Stimulated activated naive CD4-positive, alpha-beta T cell treated with Interleukin-2 at 50 U/mL for 16 hours (primary cell): Measurements from ENCODE around the gene NIPBL.
"Not testable (repeated sequence)": the region's sequence is repeated elsewhere in the genome, so short reads cannot be mapped to it uniquely, and the experiment has no call there.

ENCODE experiments used
- DNase-seq: peaks from one replicate; lab custom pipeline; 2025; lab: John Stamatoyannopoulos, UW

NIPBL gene

DNA sequence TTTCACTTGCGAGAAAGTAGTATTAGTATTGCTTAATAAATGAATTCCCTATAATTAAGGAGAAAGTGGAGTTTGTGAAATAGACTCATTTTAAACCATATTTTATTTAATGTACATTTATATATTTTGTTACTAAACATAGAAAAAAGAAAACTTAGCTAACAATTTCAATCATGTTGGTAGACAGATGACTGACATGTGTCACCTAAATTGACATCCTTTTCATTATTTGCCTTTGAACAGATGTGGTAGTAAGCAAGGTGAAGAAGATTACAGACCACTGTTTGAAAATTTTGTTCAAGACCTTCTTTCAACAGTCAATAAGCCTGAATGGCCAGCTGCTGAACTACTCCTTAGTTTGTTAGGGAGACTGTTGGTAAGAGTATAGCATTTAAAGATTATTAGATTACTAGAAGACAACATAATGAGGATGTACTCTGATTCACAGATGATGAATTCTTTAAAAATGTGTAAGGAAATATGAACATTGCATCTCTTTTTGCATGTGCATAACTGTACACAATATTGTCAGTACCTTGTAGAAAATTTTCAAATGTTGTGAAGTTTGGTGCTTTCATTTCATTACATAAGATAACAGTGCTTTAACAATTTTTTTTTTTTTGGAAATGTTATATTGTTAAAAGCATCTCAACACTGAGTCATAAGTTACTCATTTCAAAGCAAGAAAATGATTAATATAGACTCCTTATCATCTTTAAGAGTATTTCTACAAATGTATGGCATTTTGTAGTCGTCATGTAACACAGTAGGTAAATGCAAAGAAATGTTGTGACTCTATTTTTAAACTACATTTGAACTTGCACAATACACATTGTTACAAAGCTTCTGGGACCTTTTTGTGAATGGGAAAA is 139.5 kb downstream of the NIPBL start:
- DNase-seq: no peak

DNA sequence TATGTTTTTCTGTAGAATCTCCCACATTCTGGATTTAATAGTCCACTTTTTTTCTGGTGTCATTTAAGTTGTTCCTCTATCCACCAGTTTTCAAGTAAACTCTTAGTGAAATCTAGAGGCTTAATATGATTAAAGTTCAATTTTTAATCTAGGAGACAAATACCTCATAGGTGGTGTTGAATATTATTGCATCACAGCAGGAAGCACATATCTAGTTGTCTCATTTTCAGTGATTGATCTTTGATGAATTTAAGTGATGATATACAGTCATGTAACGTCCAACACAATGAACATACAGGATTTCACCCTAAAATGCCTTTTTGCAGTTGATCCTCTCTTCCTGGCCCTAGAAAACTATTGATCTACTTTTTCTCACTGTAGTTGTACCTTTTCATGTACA is 152.3 kb downstream of the NIPBL start:
- DNase-seq: no peak

DNA sequence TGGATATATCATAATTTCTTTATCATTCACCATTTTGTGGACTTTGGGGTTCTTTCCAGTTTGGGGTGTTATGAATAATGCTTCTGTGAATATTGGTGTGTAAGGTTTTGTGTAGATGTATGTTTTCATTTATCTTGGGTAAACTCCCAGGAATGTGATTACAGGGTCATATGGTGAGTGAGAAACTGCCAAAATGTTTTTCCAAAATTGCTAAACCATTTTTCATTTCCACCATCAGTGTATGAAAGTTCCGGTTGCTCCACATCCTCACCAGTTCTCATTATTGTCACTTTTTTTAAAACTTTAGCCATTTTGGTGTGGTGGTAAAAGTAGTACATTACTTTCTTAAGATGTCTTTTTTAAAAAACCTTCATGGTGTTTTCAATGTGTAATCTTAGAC is 152.9 kb downstream of the NIPBL start:
- DNase-seq: no peak

DNA sequence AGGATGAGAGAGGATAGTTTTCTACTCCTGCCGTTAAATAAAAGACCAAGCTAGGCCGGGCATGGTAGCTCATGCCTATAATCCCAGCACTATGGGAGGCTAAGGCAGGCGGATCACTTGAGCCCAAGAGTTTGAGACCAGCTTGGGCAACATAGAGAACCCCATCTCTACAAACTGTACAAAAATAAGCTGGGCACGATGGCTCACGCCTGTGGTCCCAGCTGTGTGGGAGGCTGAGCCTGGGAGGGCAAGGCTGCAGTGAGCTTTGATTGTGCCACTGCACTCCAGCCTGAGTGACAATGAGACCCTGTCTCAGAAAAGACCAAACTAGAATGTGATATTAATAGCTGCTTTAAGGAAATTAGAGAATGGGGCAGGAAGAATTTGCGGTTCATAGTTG is 158.4 kb downstream of the NIPBL start:
- no peak for DNase-seq

DNA sequence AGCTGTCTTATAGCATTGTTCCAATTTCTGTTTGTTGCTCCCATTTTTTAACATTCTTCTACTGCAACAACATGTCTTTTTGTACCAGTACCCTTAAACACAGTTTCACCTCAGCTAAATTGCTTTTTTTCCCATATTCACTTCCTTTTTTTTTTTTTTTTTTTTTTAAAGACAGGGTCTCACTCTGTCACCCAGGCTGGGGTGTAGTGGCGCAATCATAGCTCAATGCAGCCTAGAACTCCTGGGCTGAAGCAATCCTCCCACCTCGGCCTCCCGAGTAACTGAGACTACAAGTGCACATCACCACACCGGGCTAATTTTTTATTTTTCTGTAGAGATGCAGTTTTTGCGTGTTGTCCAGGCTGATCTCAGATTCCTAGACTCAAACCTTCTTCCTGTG is 161.3 kb downstream of the NIPBL start:
- DNase-seq: no peak

DNA sequence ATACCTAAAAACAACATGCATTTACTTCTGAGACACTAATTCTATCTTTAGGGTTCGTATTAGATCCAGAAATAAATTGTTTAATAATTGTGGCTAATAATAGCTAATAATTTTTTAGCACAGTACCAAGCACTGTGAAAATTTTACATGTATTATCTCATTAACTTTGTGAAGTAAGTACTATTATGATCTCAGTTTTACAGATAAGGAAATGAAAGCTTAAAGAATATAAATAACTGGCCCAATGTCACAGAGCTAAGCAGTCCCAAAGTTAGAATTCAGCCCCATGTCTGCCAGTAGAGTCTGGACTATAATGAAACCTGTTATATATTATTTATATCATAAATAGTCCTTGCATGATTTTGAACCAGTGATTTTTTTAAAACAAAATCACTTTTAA is 163.3 kb downstream of the NIPBL start:
- DNase-seq: no peak

DNA sequence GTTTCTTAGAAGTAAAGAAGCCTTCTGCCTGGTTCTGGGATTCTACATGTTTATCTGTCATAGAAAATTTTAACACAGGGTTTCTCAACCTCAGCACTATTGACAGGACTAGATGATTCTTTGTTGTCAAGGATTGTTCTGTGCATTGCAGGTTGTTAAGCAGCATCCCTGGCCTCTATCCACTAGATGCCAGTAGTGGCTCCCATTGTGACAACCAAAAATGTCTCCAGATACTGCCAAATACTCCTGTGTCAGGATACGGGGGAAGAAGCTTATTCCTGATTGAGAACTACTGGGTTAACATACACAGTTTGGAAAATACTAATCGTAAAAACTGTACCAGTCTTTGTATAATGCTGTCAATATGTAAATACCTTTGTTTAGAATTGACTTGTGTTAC is 167.1 kb downstream of the NIPBL start:
- DNase-seq: no peak

DNA sequence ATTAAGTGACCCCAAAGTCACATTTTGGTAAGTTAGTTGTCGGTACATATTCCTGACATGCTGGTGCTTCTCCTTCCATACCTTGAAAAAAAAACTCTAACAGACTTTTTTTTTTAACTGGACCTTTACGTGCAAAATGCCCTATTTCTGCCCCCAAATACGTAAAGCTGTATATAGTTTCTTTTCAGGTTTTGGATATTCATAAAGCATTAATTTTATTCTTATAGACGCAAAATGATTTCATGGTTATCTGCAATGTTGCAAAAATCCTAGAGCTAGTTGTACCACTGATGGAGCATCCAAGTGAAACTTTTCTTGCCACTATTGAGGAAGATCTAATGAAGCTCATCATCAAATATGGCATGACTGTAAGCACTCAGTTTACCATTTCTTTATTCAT is 167.6 kb downstream of the NIPBL start:
- DNase-seq: no peak

DNA sequence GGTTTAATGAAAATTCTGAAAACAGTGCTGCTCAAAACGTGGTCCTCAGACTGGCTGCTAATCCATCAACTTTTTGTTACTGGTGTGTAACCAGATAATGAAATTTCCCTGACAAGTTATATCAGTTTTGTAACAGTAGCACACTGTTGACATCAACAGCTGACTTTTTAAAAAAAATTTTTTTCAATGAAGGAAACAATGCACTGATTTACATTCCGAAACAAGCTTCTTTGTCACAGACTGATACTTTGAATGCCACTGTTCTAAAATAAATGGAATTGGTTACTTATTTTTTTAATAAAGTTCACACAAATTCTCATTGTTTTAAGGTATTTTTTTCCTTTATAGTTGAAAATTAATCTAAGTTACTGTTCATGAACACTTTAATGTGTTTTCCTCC is 169.1 kb downstream of the NIPBL start:
- no peak for DNase-seq

DNA sequence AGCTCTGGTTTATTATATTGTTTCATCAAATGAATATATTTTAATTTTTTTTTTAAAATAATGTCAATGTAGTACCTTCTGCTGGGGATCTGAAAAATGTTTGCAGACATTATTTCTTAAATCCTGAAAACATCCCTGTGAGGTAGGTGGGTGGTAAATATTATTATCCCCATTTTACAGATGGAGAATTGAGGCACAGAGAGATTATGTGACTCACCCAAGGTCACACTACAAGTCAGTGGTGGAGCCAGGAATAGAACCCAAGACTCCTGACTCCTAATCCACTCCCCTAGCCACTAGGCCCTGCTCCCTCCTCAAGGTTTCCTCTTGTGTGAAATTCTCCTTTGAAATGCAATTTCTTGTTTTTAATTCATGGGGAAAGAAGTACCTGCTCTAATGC is 171.4 kb downstream of the NIPBL start:
- no peak for DNase-seq

DNA sequence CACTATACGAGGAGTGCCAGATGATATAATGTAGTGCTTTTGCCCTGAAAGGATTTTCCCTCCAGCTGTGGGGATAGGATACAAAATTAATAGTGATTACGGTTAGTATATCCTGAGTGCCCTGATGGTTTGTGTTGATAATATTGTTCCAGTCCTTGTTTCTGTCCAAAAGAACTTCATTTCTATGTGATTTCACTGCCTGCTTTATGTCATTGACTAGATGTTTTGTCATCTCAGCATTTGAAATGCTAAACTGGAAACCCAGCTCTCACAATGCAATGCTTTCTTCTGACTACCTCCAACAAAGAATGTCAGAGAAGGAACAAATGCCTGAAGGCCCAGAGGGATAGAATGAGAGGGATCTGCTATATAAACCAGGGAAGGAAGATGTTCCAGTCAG is 177.8 kb downstream of the NIPBL start:
- no peak for DNase-seq

DNA sequence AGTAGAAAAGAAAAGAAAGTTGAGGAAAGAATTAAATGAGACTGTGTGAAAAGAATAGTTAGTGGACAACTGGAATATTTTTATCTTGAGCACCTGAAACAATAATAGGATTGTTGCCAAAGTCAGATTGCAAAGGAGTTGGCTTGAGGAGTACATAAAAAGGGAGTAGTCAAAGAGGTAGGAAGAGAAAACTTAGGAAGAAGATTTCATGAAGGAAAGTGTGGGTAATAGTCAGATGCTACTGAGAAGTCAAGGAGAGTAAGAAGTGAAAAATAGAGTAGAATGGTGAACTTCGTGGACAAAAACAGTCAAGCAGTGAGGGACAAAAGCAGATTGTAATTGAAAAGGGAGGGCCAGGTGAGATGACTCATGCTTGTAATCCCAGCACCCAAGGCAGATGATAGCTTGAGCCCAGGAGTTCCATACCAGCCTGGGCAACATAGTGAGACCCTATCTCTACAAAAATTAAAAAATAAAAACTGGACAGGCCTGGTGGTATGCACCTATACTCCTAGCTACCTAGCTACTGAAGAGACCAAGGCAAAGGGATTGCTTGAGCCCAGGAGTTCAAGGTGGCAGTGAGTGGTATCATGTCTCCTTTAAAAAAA is 178.9 kb downstream of the NIPBL start:
- no peak for DNase-seq

DNA sequence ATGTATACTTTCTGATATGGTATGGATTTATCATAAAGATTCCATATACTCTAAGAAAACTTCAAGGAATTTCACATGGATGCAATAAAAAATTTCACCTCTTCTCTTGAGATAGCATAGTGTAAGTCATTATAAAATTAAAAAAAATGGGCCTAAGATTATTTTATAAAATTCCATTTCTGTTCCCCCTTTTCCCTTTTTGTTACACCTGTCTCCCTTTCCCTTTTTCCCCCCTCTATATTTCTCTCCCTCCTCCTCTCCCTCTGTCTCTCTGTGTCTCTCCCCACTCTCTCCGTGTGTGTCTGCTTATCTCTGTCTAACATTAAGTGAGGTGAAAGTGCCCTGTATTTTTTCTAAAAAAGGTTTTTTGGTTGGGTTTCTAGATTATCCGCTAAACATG is 180.2 kb downstream of the NIPBL start:
- no peak for DNase-seq

DNA sequence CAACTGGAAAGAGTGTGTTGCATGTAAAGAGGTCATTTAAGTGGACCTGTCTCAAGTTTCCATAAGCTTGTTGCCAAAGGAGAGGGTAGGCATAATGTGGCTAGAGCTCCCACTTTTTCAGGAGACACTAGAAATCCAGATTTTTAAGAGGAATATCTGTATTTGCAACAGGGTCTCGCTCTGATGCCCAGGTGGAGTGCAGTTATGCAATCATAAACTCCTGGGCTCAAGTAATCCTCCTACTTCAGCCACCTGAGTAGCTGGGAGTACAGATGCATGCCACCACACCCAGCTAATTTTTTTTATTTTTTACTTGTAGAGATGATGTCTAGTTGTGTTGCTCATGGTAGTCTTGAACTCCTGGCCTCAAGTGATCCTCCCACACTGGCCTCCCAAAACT is 183.5 kb downstream of the NIPBL start:
- DNase-seq: no peak

DNA sequence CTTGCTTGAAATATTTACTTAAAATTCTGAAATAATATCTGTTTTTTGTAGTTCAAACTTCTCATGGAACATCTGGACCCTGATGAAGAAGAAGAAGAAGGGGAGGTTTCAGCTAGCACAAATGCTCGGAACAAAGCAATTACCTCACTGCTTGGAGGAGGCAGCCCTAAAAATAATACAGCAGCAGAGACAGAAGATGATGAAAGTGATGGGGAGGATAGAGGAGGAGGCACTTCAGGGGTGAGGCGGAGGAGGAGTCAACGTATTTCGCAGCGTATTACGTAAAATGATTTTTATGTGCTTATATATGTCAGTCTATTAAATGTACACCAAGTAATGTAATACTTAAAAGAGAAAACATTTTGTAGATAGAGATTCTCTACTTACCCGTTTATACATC is 187.2 kb downstream of the NIPBL start:
- no peak for DNase-seq

DNA sequence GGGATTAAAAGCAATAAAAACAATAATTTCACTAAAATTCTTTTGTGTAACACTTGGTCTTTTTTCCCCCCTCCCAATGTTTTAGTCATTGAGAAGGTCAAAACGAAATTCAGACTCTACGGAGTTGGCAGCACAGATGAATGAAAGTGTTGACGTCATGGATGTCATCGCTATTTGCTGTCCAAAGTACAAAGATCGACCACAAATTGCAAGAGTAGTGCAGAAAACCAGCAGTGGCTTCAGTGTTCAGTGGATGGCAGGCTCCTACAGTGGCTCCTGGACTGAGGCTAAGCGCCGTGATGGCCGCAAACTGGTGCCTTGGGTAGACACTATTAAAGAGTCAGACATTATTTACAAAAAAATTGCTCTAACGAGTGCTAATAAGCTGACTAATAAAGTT is 187.9 kb downstream of the NIPBL start:
- DNase-seq: no peak

DNA sequence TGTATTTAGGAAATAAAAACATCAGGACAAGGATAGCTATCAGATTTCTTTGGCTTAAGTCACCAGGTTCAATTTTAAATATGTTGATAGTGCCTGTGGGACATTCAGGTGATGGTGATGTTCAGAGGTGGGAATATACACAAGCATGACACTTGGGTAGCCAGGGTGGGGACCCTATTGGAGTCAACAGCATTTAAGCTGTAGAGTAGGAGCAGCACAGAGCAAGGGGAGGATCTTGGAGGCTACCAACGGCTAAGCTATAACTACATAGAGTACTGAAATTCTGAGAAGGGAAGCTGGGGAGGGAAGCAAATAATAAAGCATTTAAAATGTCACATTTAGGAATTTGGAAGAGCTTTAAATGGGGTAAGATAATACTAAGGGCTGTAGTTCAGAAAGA is 194.9 kb downstream of the NIPBL start:
- DNase-seq: no peak

DNA sequence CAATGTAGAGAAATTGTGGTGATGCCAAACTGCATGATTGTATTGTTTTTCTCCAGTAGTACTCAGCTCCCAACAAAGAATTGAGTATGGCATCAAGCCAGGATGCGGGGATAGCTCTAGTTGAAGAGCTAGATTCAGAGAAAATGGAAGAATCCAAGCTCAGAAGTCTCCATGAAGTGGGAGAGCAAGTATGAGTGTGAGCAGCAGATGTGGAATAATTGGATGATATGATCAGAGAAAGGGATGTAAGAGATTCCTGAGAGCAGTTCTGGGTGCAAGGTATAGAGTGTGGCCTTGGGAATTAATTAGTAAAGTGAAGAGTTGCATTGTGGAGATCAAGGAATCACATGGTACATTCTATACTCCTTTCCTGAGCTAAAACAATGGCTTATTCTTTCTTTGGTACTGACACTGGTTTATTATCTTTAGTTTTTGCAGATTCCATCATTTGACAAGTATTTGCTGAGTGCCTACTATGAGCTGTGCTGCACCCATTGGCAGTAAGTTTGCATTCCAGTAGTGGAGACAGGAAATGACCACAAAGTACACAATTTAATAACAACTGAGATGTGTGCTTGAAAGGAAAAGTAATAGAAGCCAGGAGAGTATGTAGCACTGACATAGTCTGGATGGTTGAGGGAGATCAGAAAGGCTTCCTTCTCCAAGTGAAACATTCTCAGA is 195.5 kb downstream of the NIPBL start:
- no peak for DNase-seq

DNA sequence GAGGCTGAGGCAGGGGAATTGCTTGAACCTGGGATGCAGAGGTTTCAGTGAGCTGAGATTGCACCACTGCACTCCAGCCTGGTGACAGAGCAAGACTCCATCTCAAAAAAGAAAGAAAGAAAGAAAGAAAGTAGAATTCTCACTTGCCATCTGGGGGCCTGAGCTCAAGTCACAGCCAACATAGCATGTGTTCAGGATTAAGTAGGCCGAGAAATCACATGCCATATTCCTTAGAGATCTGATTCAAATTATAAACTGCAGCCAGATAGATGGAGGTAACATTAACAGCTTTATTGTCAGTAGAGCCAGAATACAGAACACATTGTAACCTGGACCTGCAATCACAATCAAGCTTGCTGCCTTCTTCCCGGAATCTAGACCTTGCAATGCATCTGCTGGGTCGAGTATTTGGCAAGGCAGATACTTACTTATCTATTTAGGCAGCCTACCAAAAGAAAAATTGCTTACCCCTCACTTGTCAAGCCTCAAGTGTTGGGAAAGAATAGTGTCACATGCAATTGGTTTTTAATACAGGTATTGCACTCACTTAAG is 198.9 kb downstream of the NIPBL start:
- DNase-seq: no peak

DNA sequence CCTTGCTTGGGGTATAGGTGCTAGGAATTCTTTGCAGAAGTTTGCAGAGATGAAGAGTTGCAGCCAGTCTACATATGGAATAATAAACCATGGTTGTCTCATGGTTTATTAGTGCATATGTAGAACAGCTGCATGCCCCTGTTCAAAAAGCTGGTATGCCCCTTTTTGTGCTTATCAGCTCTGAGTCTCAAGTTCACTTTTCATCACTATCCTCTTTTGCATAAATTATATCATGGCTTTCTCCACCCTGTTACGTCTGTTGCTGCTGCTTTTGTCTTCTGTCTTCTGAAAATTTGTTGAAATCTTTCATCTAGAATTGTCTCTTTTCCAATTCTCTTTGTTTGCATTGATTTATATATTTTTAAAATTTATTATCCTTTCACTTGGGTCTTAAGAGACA is 200.6 kb downstream of the NIPBL start:
- DNase-seq: no peak

DNA sequence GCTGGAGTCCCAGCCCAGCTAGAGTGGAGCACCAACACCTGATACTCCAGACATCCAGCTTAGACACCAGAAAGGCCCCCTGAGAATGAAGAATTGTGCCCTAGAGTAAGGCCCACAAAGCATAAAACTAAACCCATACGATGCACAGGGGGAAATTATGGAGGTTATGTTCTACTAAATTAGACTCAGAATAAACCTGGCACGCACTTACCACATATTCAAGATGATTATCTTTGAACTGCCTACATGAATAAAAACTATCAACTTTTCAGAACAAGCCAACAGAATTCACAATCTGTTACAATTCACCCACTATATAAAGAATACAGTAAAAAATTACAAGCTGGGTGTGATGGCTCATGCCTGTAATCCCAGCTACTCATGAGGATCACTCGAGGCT is 204.1 kb downstream of the NIPBL start:
- DNase-seq: no peak

DNA sequence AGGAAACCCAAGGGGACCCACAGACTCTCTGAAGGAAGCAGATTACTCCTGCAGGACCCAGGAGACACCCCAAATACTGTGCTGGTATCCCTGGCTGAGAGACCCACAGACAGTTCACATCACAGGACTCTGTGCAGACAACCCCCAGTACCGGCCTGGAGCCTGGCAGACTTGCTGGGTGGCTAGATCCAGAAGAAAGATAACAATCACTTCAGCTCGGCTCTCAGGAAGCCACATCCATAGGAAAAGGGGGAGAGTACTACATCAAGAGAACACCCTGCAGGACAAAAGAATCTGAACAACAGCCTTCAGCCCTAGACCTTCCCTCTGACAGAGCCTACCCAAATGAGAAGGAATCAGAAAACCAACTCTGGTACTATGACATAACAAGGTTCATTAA is 206.4 kb downstream of the NIPBL start:
- not testable (repeated sequence) for DNase-seq

DNA sequence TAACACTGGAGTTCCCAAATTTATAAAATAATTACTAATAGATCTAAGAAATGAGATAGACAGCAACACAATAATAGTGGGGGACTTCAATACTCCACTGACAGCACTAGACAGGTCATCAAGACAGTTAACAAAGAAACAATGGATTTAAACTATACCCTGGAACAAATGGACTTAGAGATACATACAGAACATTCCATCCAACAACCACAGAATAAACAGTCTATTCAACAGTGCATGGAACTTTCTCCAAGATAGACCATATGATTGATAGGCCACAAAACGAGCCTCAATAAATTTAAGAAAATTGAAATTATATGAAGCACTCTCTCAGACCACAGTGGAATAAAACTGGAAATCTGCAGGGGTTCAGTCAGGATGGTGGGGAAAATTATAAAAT is 209.5 kb downstream of the NIPBL start:
- DNase-seq: not testable (repeated sequence)
